NCI-H510A (cell line): ENCODE results near the gene NR1H2.

ENCODE experiments used
- DNase-seq: peaks from one replicate; lab custom pipeline; 2025; lab: John Stamatoyannopoulos, UW

NR1H2 gene

DNA sequence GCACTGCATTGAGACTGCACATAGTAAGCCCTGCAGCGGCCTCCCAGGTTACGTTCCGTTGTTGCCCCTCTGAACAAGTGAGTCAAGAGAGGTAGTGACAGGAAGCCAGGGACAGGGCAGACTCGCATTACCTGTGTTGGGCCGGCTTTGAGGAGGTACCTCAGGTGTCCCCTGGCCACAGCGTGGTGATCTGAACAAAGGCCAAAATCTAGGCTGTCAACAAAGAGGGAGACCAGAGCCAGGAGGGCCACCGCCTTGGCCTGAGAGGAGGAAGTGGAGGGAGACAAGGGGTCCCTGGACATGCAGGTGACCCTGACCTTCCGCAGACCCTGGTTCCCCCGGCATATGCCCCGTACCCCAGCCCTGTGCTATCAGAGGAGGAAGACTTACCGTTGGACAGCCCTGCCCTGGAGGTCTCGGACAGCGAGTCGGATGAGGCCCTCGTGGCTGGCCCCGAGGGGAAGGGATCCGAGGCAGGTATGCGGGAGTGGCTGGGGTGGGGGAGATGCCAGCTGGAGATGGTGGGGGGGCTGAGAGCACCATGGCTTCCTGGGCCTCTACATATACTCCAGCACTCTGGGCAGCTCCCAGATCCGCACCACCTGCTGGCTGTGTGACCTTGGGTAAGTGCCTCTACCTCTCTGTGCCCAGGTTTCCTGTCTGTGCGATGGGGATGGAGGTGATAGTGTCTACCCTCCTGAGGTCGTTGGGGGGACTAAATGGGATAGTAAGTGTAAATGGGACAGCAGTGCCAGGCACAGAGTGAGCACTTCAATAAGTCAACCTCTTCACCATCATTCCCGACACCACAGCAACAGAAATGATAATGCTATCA is 47.2 kb downstream of the NR1H2 start:
- DNase-seq, result no peak

DNA sequence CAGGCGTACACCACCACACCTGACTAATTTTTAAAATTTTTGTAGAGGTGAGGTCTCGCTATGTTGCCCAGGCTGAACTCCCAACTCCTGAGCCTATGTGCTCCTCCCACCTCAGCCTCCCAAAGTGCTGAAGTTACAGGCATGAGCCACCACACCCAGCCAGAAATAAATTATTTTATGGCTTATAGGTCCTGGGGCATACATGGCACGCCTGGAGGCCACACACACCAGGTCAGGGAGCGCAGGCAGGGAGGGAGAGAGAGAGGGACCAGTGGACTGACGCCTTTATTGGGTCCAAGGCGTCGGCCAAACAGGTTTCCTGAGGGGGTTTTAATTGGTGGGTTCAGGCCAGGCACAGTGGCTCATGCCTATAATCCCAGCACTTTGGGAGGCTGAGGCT is 49.3 kb downstream of the NR1H2 start:
- DNase-seq, result no peak

DNA sequence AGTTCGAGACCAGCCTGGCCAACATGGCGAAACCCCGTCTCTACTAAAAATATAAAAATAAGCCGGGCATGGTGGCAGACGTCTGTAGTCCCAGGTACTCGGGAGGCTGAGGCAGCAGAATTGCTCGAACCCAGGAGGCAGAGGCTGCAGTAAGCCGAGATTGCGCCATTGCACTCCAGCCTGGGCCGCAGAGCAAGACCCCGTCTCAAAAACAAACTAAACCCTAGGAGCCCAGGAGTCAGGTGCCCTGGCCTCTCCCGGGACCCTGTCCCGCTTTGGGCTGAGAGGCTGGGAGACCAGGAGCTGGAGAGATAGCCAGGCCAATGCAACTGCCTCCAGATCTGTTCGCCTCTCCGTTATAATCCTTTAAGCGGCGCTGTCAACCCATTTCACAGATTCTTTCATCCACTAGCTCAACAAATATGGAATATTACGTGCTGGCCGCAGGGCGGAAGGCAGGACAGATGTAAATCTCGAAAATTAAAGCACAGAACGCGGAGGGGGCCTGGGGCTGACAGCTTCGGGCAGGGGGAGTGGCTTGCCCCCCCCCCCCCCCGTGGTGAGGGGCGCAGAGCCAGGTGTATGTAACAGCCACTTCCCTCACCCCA is 51.2 kb downstream of the NR1H2 start:
- DNase-seq, result no peak

DNA sequence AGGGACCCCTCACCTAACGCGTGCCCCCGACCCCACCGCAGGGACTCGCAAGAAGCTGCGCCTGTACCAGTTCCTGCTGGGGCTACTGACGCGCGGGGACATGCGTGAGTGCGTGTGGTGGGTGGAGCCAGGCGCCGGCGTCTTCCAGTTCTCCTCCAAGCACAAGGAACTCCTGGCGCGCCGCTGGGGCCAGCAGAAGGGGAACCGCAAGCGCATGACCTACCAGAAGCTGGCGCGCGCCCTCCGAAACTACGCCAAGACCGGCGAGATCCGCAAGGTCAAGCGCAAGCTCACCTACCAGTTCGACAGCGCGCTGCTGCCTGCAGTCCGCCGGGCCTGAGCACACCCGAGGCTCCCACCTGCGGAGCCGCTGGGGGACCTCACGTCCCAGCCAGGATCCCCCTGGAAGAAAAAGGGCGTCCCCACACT is 51.8 kb downstream of the NR1H2 start:
- DNase-seq, result no peak

DNA sequence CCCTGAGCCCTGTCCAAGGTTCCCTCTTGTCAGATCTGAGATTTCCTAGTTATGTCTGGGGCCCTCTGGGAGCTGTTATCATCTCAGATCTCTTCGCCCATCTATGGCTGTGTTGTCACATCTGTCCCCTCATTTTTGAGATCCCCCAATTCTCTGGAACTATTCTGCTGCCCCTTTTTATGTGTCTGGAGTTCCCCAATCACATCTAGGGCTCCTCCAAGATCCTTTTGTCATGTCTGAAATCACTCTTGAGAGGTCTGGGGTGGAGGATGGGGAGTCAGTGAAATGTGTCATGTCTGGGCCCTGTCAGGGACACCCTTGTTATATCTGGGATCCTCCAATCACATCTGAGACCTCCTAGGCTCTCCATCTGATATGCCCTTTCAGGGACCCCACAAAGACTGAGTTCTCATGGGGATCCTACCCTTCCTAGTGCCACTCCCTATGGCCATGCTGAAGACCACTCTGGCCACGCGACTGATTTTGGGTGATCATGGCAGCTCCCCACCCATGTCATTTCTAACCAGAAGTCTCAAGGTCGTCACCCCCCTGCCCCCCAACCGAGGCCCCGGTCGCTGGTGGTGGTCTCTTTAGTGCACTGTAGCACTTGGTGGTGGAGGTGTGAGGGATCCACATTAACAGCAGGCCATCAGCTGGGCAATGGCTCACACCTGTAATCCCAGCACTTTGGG is 52.7 kb downstream of the NR1H2 start:
- DNase-seq, result no peak

DNA sequence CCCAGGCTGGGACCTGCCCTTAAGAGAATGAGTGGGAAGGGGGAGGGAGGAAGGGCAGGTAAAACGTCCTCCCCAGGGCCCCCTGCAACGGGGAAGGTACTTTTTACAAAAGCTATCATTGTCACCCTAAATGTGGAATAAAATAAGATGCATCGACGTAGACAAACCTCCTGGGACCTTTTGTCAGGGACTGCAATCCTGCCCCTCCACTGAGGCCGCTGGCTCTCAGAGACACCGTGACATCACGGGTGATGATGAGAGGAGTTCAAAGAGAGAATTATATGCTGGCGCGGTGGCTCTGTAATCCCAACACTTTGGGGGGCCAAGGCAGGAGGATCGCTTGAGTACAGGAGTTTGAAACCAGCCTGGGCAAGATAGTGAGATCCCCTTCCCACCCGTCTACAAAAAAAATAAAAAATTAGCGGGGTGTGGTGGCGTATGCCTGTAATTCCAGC is 54.7 kb downstream of the NR1H2 start:
- DNase-seq, result no peak

DNA sequence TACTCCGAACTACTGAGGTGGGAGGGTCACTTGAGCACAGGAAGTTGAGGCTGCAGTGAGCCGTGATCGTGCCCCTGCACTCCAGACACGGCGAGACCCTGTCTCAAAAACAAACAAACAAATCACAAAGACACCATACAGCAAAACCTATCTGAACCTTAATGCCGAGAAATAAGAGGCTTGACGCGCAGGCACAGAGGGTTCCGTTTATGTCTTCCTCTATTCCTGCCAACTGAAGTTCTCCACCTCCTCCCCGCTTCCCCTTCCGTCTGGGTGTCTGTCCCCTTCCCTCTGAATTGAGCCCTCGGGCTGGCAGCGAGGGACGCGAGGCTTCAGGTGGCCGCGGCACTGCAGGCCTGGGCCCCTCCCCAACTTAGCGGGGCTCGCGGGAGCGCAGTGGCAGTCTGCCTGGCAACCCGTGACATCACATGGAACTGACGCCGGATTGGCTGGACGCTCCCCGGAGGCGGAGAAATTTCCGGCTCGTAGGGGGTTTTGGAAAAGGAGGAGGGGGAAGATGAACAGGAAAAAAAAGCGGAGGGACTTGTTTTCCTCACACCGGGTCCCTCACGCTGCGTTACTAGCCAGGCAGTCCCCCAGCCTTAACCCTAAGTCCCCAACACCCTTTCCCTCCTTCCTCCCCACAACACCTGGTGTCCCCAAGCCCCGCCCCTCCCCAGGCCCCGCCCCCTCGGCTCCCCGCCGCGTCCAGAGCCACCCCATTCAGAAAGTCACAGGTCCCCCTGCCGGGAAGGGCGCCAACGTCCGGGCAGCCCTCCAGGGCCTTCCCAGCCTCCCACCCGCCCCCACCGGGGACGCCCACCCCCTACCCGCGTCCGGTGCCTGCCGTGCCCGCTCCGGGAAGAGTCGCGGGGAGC is 55.3 kb downstream of the NR1H2 start:
- DNase-seq, result peak; percentile 54

DNA sequence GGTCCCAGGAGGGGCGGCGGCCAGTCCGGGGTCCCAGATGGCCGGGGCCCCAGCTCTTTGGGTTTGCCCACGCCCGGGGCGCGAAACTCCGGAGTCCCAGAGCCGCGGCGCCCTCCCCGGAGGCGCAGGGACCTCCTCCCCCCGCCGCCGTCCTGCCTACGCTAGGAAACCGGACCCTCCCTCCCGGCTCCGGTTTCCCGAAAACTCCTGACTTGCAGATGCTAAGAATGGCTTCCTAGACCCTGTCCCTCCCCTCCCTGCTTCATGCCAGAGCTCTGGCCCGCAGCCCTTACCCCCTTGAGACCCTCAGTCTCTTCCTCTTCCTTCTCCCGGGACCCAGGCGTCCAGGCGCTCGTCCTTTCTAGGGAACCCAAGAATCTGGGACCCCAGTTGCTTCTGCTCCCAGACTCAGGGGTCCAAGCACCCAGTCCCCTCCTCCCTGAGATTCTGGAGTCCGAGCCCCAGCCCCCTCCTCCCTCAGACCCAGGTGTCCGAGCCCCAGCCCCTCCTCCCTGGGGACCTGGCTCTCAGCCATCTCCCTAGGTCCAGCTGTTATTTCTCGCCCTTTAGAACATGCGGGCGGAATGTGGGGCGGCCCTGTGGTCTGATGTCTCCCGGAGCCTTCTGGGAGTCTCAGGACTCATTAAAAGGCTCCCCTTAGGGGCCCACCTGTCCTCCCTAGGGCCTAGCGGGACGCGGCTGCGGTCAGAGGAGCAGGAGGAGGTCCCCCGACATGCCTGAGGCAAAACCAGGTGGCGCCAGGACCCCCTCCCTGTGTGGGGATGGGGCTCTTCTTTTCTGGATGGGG is 56.2 kb downstream of the NR1H2 start, which contains the start of gene MYBPC2:
TSS of gene MYBPC2 (plus strand) at position 672 of the 808 bp plus-strand sequence. CDS start at position 734, 62 bp downstream.
- DNase-seq, result no peak
